GM08714 (cell line): ENCODE results near the gene RPS6KA4.
A peak's percentile ranks its signal among the peaks of the same experiment; 100 is the strongest.

Experiments
- H3K4me3 ChIP-seq: fragments of 200-500 bp; sonication (Bioruptor generic); 2 replicates; pipeline ENCODE4 v1.5.1; 2014; ENCODE audit warnings: mild to moderate bottlenecking, low read length, inconsistent platforms
- ZNF274 ChIP-seq: IDR thresholded peaks from 2 replicates; pipeline ENCODE4 v1.6.1; 2012; ENCODE audit warnings: mild to moderate bottlenecking, low read depth, low read length

Gene RPS6KA4

DNA sequence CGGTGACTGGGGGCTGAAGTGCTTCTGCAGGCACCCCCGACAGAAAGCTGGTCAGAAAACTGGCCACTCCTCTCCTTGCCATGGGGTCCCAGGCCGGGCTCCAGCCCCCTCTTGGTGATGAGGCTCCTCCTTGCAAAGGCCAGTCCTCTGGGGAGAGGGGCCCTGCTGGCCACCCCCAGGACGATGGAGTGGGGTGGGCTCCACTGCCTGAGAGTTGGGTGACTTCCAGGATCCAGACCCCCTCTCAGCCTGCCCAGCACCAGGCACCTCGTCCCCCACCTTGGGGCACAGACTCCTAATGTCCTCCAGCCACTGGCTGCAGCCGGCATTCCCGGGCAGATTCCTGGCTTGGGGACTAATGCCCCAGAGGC is 441 bp upstream of the RPS6KA4 start:
- no peak for TF ChIP-seq ZNF274
- peak overlapping the region; percentile 76; the same call in 1 of the 2 replicates for H3K4me3 ChIP-seq

DNA sequence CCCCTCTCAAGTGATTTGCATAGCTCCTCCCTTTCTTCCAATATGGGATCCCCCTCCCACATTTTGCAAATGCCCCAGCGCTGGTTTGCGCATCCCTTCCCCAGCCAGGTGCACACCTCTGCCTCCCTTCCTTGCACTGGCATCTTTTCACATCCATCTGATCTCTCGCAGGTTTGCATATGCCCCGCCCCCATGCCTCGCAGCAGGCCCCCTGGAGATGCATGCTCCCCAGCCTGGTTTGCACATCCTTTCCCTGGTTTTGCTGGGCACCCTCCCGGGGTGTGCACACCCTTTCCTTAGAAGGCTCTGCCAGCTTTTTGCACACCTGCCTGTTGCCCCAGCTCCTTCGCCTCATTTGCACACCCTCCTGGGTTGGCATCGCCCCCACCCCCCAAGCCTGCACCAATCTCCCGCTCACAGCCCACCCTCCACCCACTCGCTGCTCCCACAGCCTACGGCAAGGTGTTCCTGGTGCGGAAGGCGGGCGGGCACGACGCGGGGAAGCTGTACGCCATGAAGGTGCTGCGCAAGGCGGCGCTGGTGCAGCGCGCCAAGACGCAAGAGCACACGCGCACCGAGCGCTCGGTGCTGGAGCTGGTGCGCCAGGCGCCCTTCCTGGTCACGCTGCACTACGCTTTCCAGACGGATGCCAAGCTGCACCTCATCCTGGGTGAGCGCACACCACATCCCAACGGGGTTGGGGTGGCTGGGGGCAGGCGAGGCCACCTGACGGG is 917 bp downstream of the RPS6KA4 start:
- H3K4me3 ChIP-seq: peak overlapping the region; percentile 76; the same call in 1 of the 2 replicates
- no peak for TF ChIP-seq ZNF274

DNA sequence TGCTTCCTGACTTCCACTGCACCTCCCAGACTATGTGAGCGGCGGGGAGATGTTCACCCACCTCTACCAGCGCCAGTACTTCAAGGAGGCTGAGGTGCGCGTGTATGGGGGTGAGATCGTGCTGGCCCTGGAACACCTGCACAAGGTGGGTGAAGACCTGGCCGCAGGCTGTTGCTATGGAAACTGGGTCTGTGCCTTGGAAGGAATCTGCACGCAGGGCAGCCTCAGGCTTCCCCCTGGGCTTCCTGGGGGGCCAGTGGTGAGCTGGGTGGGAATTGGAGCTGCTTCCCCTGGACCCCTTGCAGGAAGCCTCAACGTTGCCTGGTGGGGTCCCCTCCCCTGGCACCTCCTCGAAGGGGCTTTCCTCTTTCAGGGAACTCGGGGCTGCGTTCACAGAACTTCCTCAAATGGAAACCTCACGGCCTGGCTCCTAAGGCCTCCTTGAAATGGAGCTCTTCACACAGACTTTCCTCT is 1.5 kb downstream of the RPS6KA4 start:
- H3K4me3 ChIP-seq: no peak overlapping the region; the same call in 1 of the 2 replicates
- TF ChIP-seq ZNF274: no peak

DNA sequence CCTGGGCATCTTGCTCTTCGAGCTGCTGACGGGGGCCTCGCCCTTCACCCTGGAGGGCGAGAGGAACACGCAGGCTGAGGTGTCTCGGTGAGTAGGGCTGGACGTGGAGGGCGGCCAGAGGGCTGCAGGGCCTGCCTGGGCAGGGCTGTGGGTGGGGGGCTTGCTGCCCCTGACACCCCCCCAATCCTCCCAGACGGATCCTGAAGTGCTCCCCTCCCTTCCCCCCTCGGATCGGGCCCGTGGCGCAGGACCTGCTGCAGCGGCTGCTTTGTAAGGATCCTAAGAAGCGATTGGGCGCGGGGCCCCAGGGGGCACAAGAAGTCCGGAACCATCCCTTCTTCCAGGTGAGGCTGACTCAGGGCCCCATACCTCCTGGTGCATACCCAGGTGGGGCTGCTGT is 2.7 kb downstream of the RPS6KA4 start:
- no peak for TF ChIP-seq ZNF274
- H3K4me3 ChIP-seq: no peak overlapping the region

DNA sequence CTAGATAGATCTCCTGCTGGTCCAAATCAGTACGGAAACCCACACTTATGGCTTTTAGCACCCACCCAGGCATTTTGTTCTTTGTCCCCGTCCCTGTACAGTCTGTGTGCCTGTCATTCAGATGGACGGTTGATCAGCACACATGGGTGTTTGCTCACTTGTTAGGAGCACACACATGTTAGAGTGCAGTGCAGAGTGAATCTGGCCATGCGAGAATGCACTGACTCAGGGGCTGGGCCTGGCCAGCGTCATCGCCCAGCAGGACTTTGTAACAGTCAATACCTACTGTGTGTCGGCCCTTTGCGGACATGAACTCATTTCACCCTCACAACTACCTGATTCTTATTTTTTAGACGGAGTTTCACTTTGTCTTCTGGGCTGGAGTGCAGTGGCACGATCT is 3.4 kb downstream of the RPS6KA4 start:
- TF ChIP-seq ZNF274: no peak
- no peak overlapping the region for H3K4me3 ChIP-seq

DNA sequence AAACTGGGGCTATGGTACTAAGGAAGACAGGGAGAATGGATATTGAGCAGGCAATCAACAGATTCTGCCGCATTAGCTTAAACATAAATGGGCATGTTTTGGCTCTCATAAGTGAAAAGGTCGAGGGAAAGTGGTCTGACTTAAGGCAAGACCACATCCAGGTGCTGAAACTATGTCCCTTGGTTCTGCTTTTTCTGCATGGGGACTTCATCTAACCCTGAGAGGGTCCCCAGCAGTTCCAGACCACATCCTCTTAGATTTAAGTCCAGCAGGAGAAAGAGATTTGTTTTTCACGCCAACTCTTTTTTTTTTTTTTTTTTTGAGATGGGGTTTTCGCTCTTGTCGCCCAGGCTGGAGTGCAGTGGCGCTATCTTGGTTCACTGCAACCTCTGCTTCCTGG is 5.5 kb downstream of the RPS6KA4 start:
- no peak for TF ChIP-seq ZNF274
- H3K4me3 ChIP-seq: no peak overlapping the region

DNA sequence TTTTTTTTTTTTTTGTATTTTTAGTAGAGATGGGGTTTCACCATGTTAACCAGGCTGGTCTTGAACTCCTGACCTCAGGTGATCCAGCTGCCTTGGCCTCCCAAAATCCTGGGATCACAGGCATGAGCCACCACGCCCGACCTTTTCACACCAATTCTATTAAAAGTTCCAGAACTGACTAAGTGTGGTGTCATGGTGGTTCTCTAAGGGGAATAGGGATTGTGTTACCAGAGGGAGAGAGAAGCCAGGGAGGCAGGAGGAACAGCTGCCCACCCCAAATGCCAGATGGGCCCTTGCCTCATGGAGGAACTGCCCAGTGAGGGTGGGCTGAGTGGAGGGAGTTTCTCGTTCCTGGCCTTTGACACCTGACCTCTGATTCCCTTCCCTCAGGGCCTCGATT is 5.9 kb downstream of the RPS6KA4 start:
- no peak overlapping the region for H3K4me3 ChIP-seq
- no peak for TF ChIP-seq ZNF274

DNA sequence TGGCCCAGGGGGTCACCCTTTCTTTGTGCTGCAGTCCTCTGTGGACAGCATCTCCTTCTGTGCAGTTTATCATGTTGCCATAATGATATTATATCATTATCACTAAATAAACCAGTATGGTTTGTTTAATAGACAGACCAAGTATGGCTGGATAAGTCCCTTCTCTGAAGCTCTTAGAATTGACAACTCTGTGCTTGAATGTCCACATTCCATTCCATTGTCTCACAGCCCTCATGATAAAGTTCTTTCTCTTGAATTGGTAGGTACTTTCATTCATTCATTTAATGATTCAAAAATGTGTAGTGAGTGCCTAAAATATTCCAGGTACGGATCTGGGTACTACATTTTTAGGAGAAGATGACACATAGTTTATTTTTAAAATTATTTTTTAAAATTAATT is 7.8 kb downstream of the RPS6KA4 start:
- no peak for TF ChIP-seq ZNF274
- no peak overlapping the region for H3K4me3 ChIP-seq

DNA sequence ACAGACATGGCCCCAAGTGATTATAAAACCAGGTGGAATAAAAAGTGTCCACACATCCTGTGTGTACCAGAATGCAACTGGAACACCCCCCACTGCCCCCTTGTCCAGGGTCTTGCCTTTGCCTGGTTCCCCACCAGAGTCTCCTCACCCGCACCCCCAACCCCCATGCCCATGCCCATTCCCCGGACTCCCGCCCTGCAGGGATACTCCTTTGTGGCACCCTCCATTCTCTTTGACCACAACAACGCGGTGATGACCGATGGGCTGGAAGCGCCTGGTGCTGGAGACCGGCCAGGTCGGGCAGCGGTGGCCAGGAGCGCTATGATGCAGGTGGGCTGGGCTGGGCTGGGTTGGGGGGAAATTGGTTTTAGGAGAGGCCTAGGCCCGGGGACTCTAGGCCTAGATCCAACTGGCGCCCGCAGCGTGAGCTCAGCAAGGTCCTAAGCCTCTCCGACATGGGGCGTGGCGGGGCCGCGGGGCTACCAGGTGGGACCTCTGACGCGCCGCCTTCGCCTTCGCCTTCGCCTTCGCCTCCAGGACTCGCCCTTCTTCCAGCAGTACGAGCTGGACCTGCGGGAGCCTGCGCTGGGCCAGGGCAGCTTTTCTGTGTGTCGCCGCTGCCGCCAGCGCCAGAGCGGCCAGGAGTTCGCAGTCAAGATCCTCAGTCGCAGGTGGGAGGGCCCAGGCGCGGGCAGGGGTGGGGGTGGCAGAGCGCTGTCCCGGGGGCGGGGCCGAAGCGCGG is 9.1 kb downstream of the RPS6KA4 start:
- no peak overlapping the region for H3K4me3 ChIP-seq
- TF ChIP-seq ZNF274: no peak

DNA sequence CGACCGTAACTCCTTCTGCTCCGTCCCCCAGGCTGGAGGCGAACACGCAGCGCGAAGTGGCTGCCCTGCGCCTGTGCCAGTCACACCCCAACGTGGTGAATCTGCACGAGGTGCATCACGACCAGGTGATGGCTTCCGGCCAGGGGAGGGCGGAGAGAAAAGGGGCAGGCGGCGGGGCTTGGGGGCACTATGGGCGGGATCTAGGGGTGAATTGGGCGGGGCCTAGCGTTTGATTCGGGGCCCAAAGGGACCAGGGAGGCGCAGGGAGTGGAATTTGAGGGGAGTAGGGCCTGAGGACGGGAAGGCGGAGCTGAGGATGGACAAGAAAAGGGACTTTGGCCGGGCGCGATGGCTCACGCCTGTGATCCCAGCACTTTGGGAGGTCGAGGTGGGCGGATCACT is 9.7 kb downstream of the RPS6KA4 start:
- H3K4me3 ChIP-seq: no peak overlapping the region

DNA sequence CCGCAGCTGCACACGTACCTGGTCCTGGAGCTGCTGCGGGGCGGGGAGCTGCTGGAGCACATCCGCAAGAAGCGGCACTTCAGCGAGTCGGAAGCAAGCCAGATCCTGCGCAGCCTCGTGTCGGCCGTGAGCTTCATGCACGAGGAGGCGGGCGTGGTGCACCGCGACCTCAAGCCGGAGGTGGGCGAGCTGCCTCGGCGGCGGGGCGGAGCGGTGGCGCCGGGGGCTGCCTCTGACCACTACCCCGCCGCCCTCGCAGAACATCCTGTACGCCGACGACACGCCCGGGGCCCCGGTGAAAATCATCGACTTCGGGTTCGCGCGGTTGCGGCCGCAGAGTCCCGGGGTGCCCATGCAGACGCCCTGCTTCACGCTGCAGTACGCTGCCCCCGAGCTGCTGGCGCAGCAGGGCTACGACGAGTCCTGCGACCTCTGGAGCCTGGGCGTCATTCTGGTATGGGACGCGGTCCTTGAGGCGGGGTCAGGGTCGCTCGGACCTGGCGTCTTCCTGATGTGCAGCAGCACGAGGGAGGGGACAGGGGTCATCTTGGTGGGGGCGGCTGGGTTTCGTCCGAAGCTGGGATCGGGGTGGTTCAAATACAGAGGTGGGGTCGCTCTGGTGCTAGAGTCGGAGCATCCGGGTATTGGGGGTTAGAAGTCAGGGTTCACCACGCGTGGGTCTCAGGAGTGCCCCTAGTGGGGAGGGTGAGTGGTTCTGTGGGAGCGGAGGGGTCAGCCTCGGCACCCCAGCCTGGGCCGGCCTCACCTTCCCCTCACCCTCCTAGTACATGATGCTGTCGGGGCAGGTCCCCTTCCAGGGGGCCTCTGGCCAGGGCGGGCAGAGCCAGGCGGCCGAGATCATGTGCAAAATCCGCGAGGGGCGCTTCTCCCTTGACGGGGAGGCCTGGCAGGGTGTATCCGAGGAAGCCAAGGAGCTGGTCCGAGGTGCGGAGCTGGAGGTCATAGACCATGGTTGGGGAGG is 10.8 kb downstream of the RPS6KA4 start:
- TF ChIP-seq ZNF274: no peak
- no peak overlapping the region for H3K4me3 ChIP-seq

More for the DNA sequence above, 9.7 kb downstream of the RPS6KA4 start:
- TF ChIP-seq ZNF274: no peak

DNA sequence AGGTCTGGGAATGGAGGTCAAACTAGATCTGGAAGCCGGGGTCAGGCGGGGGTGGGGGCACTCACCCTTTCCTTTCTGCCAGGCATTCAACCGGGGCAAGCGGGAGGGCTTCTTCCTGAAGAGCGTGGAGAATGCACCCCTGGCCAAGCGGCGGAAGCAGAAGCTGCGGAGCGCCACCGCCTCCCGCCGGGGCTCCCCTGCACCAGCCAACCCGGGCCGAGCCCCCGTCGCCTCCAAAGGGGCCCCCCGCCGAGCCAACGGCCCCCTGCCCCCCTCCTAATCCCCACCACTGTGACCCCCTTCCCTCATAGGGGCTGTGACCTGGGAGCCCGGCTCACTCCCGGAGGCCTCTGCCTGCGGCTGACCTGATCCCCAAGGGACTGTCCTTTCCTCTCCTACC is 12.2 kb downstream of the RPS6KA4 start:
- no peak for TF ChIP-seq ZNF274
- H3K4me3 ChIP-seq: no peak overlapping the region

DNA sequence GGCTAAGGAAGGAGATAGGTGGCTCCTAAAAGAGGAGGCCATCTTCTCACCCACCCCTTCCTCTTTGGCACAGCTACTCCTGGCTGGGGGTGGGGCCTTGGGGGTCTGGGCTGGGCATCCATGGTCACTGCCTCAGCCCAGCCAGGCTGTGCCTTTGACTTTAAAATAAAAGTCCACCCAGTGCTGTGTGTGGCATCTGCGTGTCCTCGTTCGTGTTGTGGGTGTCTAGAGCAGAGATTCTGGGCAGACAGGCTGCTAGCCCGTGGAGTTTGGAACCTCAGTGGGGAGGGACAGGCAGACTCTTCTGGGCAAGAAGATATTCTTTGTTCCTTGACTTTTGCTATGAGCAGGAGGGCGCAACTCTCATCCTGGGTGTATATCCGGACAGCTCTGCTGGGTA is 13.1 kb downstream of the RPS6KA4 start:
- no peak for TF ChIP-seq ZNF274
- no peak overlapping the region for H3K4me3 ChIP-seq
